CD14-positive monocyte (primary cell): ENCODE data around the gene CAMTA1. TPM values are rescaled to one million over a fixed set of nuclear protein-coding genes. Genes with fewer than 3 reads are reported as not detected.

ENCODE experiments used
- DNase-seq, 3 donors: peaks; one replicate each; pipeline ENCODE4 v3.0.0-alpha.2; 2011 to 2022
- H2AFZ ChIP-seq: 2 replicates; pipeline ENCODE4 v1.6.0; 2012; ENCODE audit warnings: mild to moderate bottlenecking, low read depth, low read length, inconsistent platforms; ENCODE audit not compliant: insufficient read depth, poor library complexity, severe bottlenecking
- H3K27ac ChIP-seq, 2 donors: 1 replicate in 1 of 2; 2 replicates in 1 of 2; pipeline ENCODE4 v1.5.1; 2012 to 2013; ENCODE audit warnings: low read length in 2 of 2, control low read depth in 1 of 2, inconsistent platforms in 1 of 2, low read depth in 1 of 2, mild to moderate bottlenecking in 1 of 2
- H3K27me3 ChIP-seq, 2 donors: one replicate each; pipeline versions ENCODE4 v1.6.0 to v1.6.1; 2011 to 2013; ENCODE audit warnings: low read length in 2 of 2; ENCODE audit not compliant: control insufficient read depth in 2 of 2, insufficient read depth in 2 of 2
- H3K36me3 ChIP-seq, 2 donors: replicated peaks in 1 of 2; 1 replicate in 1 of 2; 2 replicates in 1 of 2; pipeline versions ENCODE4 v1.5.1 to v1.6.1; 2012 to 2013; ENCODE audit warnings: low read length in 2 of 2, control low read depth in 1 of 2, inconsistent platforms in 1 of 2, mild to moderate bottlenecking in 1 of 2; ENCODE audit not compliant: insufficient read depth in 2 of 2, control insufficient read depth in 1 of 2
- H3K4me1 ChIP-seq, 2 donors: 1 replicate in 1 of 2; 2 replicates in 1 of 2; pipeline versions ENCODE4 v1.5.1 to v1.6.1; 2012 to 2013; ENCODE audit warnings: low read length in 2 of 2, control low read depth in 1 of 2, inconsistent platforms in 1 of 2, mild to moderate bottlenecking in 1 of 2, moderate library complexity in 1 of 2; ENCODE audit not compliant: insufficient read depth in 2 of 2, control insufficient read depth in 1 of 2
- H3K4me2 ChIP-seq: replicated peaks from 2 replicates; pipeline ENCODE3; 2012; ENCODE audit warnings: low read length, moderate library complexity, mild to moderate bottlenecking; ENCODE audit not compliant: poor library complexity, severe bottlenecking; ENCODE audit errors: extremely low read depth
- H3K4me3 ChIP-seq, 3 experiments: fragments of 200-600 bp in 1 of 3; sonication (generic) in 1 of 3; replicated peaks in 1 of 3; 1 replicate in 2 of 3; 2 replicates in 1 of 3; pipeline ENCODE4 v1.5.1; 2011 to 2013; ENCODE audit warnings: low read length in 3 of 3, mild to moderate bottlenecking in 3 of 3, control low read depth in 2 of 3, low read depth in 2 of 3, inconsistent platforms in 1 of 3, moderate library complexity in 1 of 3
- H3K79me2 ChIP-seq: 2 replicates; pipeline ENCODE4 v1.6.0; 2012; ENCODE audit warnings: mild to moderate bottlenecking, control low read depth, inconsistent platforms, low read length, moderate library complexity; ENCODE audit not compliant: insufficient read depth
- H3K9ac ChIP-seq: 2 replicates; pipeline ENCODE4 v1.6.0; 2017; ENCODE audit warnings: low read length, mild to moderate bottlenecking; ENCODE audit not compliant: insufficient read depth, poor library complexity, severe bottlenecking
- H3K9me3 ChIP-seq, 2 donors: replicated peaks in 1 of 2; 1 replicate in 1 of 2; 2 replicates in 1 of 2; pipeline versions ENCODE4 v1.5.1 to v1.6.1; 2012 to 2013; ENCODE audit warnings: low read length in 2 of 2, control low read depth in 1 of 2; ENCODE audit not compliant: control insufficient read depth in 1 of 2, insufficient read depth in 1 of 2
- H4K20me1 ChIP-seq: 2 replicates; pipeline ENCODE4 v1.6.0; 2012; ENCODE audit warnings: mild to moderate bottlenecking, low read length, control low read depth, moderate library complexity; ENCODE audit not compliant: insufficient read depth
- H3K27ac Mint-ChIP-seq, 7 donors: one replicate each; pipeline ENCODE4 v1.8.0; 2020; ENCODE audit warnings: mild to moderate bottlenecking in 7 of 7, mixed read lengths in 7 of 7, moderate library complexity in 6 of 7, inconsistent platforms in 2 of 7
- H3K27me3 Mint-ChIP-seq, 3 donors: one replicate each; pipeline ENCODE4 v1.8.0; 2021 to 2022; ENCODE audit warnings: low read depth in 3 of 3, mild to moderate bottlenecking in 3 of 3, mixed read lengths in 3 of 3, moderate library complexity in 3 of 3, inconsistent platforms in 1 of 3
- H3K36me3 Mint-ChIP-seq, 2 donors: one replicate each; pipeline ENCODE4 v1.8.0; 2020; ENCODE audit warnings: mixed read lengths in 2 of 2, inconsistent platforms in 1 of 2, mild to moderate bottlenecking in 1 of 2
- H3K4me1 Mint-ChIP-seq: one replicate; pipeline ENCODE4 v1.8.0; 2020; ENCODE audit warnings: mild to moderate bottlenecking, mixed read lengths
- H3K4me3 Mint-ChIP-seq, 2 donors: one replicate each; pipeline ENCODE4 v1.8.0; 2020; ENCODE audit warnings: mild to moderate bottlenecking in 2 of 2, mixed read lengths in 2 of 2, moderate library complexity in 1 of 2
- H3K9me3 Mint-ChIP-seq, 7 donors: one replicate each; pipeline ENCODE4 v1.8.0; 2020 to 2022; ENCODE audit warnings: mixed read lengths in 7 of 7, mild to moderate bottlenecking in 6 of 7, moderate library complexity in 6 of 7, inconsistent platforms in 2 of 7
- WGBS: methylation state at CpG from one replicate; pipeline ENCODE4 v1.1.5; 2013; ENCODE audit warnings: missing lambda C conversion rate; ENCODE audit not compliant: insufficient coverage; 5-methylcytosine and 5-hydroxymethylcytosine counted together
- intact Hi-C, 2 donors: fragments of 100-400 bp; cut with micrococcal nuclease; formaldehyde crosslinking; loops; one replicate each; pipeline versions ENCODE4 v1.15.0 to v1.15.1; 2023
- polyA plus RNA-seq, 3 donors: library from polyadenylated mRNA; depleted of rRNA in 1 of 3; unstranded in 2 of 3; stranded (reverse) in 1 of 3; fragments of 300-500 nt in 2 of 3; fragments of >200 nt in 1 of 3; fragmentation: Illumina TruSeq in 2 of 3; gene quantifications; 1 replicate in 2 of 3; 2 replicates in 1 of 3; pipeline ENCODE4 v1.2.3, GENCODE V29; 2012 to 2021
- TF ChIP-seq, protein P1 (sequence below): fragments of 200-600 bp; IDR thresholded peaks from one replicate; pipeline ENCODE4 v1.8.0; 2022; ENCODE audit warnings: antibody characterized with exemption, mild to moderate bottlenecking

The CAMTA1 gene
- polyA plus RNA-seq, 3 donors = 52.0 to 89.6 (median 78.3) TPM

DNA sequence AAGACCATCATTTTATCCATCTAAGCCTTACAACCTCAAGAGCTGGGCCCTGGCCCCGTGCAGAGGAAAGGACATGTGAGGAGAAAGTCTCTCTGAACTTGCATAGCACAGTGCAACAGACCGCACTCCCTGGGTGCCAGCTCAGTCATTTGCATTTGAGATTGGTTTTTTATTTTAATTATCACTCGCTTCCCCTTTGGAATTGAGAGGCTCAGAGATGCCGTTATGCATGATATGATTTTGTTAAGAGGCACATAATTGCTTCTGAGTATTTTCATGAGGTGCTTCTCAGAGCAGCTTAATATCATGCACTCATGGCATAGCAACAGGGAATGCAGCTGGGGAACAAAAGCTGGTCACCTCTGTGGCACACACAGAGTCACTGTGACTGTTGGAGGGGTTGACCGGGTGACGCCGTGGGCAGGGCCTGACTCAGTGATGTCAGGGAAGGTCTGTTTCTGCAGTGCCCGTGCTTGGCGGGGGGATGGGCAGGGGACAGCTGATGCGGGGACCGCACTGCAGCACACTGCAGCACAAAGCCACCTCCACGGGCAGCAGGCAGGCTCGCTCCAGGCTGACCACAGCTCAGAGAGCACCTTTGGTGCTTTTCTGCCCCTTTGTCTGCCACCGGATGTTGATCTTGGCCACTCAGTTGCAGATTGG lies 942.7 kb downstream of the CAMTA1 start:
- Histone ChIP-seq H3K27ac (no peak overlapping the region), H3K27me3 (no peaks in the 10 kb centered on the region), H3K9ac (no peak overlapping the region), H3K4me1 (peaks cover 21 to 23% of the 10 kb centered on the region in 2 donors), H3K4me2 (no peak overlapping the region), H3K36me3 (no peaks in the 10 kb centered on the region), H3K79me2 (no peaks in the 10 kb centered on the region), H3K4me3 (no peak overlapping the region), H2AFZ (no peak overlapping the region), H4K20me1 (no peaks in the 10 kb centered on the region), H3K9me3 (no peaks in the 10 kb centered on the region)
- H3K27ac Mint-ChIP-seq = no peak overlapping the region
- TF ChIP-seq, protein P1, sequence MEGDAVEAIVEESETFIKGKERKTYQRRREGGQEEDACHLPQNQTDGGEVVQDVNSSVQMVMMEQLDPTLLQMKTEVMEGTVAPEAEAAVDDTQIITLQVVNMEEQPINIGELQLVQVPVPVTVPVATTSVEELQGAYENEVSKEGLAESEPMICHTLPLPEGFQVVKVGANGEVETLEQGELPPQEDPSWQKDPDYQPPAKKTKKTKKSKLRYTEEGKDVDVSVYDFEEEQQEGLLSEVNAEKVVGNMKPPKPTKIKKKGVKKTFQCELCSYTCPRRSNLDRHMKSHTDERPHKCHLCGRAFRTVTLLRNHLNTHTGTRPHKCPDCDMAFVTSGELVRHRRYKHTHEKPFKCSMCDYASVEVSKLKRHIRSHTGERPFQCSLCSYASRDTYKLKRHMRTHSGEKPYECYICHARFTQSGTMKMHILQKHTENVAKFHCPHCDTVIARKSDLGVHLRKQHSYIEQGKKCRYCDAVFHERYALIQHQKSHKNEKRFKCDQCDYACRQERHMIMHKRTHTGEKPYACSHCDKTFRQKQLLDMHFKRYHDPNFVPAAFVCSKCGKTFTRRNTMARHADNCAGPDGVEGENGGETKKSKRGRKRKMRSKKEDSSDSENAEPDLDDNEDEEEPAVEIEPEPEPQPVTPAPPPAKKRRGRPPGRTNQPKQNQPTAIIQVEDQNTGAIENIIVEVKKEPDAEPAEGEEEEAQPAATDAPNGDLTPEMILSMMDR = no peak
- peaks cover 0 to 3% (median 1%) of the 10 kb centered on the region in 3 donors for H3K27me3 Mint-ChIP-seq
- H3K4me3 Mint-ChIP-seq = no peak overlapping the region
- H3K9me3 Mint-ChIP-seq = no peaks in the 10 kb centered on the region
- intact Hi-C loops = no loop called here
- H3K36me3 Mint-ChIP-seq = no peaks in the 10 kb centered on the region
- peaks cover 32% of the 10 kb centered on the region for H3K4me1 Mint-ChIP-seq
- 84% methylated on average over 13 of the region's 14 CpGs for WGBS
- DNase-seq = no peak

DNA sequence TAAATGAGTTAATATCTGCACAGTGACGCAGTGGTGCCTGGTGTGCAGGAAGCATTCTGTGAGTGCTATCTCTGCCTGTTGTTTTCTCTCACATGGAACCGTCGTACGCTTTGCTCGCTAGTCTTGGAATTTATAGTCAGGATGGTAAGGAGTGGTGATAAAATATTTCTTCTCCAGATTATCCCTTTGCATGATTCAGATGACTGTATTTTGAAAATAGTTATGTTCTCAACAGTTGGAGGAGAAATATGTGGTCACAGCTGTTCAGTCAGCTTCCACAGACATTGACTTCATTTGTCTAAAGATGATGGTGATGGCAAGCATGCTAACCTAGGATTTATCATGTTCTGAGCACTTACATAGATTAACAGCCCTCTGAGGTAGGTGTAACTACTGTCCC lies 944.5 kb downstream of the CAMTA1 start:
- H3K9ac ChIP-seq = no peak overlapping the region
- H3K36me3 ChIP-seq = no peaks in the 10 kb centered on the region
- Mint-ChIP-seq H3K36me3 (no peaks in the 10 kb centered on the region), H3K4me1 (peaks cover 32% of the 10 kb centered on the region), H3K27me3 (peaks cover 0 to 3% (median 1%) of the 10 kb centered on the region in 3 donors), H3K4me3 (no peak overlapping the region), H3K9me3 (no peaks in the 10 kb centered on the region), H3K27ac (no peak overlapping the region)
- no peaks in the 10 kb centered on the region for H3K9me3 ChIP-seq
- no peaks in the 10 kb centered on the region for H4K20me1 ChIP-seq
- H2AFZ ChIP-seq = no peak overlapping the region
- no peak for DNase-seq
- H3K79me2 ChIP-seq = no peaks in the 10 kb centered on the region
- H3K4me2 ChIP-seq = no peak overlapping the region
- no peaks in the 10 kb centered on the region for H3K27me3 ChIP-seq
- H3K4me1 ChIP-seq = peaks cover 21 to 23% of the 10 kb centered on the region in 2 donors
- no peak overlapping the region for H3K27ac ChIP-seq
- TF ChIP-seq, protein P1 = no peak
- intact Hi-C loops = no loop called here
- no peak overlapping the region for H3K4me3 ChIP-seq
- WGBS = 100% methylated on average over 1 of the region's 5 CpGs
